GM18499 (cell line): Measurements from ENCODE around the gene ANKDD1A.

ENCODE experiments used
- ATAC-seq: cut with Tn5 transposase; IDR thresholded peaks from one replicate; pipeline ENCODE4 v1.9.1; 2021; ENCODE audit warnings: moderate number of reproducible peaks; ENCODE audit not compliant: insufficient read depth, unreplicated experiment

ANKDD1A gene

DNA sequence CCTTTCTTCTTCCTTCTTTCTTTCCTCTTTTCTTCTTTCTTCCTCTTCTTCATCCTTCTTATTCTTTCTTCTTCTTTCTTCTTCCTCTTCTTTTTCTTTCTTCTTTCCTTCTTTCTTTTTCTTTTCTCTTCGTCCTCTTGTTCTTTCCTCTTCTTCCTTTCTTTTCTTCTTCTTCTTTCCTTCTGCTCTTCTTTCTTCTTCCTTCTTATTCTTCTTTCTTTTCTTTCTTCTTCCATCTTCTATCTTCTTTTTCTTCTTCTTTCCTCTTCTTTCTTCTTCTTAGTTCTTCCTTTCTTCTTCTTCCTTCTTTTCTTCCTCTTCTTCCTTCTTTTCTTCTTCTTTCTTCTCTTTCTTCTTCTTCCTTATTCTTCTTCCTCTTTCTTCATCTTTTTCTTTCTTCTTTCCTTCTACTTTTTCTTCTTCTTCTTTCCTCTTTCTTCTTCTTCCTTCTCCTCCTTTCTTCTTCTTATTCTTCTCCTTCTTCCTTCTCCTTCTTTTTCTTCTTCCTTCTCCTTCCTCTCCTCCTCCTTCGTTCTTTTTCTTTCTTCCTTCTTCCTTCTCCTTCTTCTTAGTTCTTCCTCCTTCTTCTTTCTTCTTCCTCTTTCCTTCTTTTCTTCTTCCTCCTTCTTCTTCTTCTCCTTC is 40.2 kb downstream of the ANKDD1A start:
- no peak for ATAC-seq

DNA sequence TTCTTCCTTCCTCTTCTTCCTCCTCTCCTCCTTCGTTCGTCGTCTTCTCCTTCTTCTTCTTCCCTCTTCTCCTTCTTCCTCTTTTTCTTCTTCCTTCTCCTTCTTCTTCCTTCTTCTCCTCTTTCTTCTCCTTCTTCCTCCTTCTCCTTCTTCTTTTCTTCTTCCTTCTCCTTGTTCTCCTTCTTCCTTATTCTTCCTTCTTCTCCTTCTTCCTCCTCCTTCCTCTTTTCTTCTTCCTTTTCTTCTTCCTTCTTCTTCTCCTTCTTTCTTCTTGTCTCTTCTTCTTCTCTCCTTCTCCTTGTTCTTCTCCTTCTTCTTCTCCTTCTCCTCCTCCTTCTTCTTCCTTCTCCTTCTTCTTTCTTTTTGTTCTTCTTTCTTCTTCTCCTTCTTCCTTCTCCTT is 42.7 kb downstream of the ANKDD1A start:
- no peak for ATAC-seq

DNA sequence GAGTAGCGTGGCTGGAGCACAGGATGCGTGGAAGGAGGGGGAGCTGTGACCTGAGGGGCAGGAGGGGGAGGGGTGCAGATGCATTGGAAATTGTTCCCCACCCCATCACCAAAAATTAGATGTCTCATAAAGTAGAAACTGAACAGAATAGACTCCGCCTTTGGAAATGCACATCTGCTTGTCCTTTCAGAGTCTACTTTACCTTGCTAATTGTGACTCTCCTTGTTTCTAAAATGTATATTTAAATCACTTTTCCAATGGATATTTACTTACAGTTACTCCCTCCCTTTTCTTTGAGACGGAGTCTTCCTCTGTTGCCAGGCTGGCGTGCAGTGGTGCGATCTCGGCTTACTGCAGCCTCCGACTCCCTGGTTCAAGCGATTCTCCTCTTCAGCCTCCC is 47.4 kb downstream of the ANKDD1A start:
- no peak for ATAC-seq

DNA sequence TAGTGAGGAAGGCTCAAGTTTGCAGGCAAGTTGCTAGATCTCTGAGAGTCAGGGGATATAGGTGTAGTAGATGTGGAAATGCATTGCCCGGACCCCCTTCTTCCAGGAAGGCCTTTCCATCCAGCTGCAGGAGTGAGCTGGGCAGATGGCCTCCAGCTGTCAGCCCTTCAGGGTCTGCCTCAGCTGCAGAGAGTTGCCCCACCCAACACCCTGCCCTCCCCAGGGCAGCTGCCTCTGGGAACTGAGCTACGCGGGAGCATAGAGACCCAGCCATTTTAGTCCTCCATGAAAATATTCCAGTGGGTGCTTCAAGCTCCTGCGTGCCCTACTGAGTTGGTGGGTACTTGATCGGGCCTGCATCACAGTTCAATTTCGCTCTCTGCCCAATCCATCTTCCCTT is 48.5 kb downstream of the ANKDD1A start:
- ATAC-seq = no peak

DNA sequence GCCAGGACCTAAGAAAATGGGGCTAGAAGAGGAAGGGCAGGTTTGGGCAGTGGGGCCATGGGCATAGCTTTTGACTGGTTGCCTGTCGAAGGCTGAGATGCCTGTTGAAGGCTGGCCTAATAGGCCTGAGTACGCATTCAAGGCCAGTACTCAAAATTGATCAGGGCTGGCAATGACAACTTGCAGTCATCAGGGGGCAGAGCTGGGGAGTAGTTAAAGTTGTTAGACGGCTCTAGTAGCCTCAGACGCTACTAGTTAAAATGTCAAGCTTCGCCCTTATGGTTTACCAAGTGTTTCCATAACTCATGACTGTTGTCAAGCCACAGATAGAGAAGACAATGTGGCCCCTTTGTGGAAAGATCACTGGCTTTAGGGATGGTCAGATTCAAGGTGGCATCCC is 49.3 kb downstream of the ANKDD1A start:
- no peak for ATAC-seq

DNA sequence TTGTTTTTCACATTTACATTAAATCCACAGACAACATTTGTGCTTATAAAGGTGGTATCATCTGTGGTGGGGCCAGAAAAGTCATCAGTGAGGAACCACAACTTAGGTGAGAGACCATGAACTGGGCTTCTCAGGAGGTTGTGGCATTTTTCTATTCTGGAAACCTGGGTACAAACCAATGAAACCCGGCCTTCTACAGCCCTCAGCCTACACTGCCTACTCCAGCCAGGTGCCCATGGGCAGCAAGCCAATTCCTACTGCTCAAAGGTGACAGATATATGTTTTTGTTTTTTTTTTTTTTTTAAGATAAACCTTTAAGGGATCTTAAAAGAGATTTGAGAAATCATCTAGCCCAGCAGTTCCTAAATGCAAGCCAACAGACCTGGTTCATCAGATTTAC is 57.7 kb downstream of the ANKDD1A start:
- ATAC-seq = no peak

DNA sequence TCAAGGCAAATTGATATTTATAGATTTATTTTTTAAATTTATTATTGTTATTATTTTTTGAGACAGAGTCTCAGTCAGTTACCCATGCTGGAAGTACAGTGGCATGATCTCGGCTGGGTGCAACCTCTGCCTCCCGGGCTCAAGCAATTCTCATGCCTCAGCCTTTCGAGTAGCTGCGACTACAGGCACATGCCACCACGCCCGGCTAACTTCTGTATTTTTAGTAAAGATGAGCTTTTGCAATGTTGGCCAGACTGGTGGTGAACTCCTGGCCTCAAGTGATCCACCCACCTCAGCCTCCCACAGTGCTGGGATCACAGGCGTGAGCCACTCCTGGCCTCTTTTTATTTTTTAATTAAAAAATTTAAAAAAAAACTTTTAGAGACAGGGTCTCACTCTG is 59.0 kb downstream of the ANKDD1A start:
- ATAC-seq = no peak

DNA sequence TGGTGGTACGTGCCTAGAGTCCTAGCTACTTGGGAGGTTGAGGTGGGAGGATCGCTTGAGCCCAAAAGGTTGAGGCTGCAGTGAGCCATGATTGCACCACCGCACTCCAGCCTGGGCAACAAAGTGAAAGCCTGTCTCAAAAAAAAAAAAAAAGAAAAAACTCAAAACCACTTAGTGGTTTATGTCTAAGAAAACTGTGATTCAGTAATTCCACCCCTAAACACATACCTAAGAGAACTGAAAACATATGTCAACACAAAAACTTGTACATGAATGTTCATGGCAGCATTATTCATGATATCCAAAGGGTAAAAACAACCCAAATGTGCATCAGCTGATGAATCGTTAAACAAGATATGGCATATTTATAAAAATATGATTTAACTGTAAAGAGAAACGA is 63.7 kb downstream of the ANKDD1A start:
- ATAC-seq = no peak

DNA sequence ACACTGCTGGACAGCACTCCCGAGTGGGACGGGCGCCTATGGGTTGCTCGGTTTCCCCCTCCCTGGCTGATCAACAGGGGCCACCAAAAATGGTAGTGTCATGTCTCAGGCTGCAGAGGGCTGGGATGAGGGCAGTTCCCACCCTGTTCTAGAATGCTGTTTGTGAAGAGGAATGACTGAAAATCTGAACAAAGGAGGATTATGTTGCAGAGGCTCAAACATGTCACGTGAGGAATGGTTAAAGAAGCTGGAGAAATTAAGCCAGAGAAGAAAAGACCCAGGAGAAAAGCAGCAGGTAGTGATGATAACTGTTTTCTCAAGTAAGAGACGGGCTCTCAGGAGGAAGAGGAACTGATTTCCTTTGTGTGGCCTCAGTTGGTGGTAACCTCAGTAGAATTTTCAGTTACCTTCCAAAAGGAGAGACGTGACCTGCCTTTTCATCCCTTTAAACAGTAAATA is 67.6 kb downstream of the ANKDD1A start:
- ATAC-seq = no peak

DNA sequence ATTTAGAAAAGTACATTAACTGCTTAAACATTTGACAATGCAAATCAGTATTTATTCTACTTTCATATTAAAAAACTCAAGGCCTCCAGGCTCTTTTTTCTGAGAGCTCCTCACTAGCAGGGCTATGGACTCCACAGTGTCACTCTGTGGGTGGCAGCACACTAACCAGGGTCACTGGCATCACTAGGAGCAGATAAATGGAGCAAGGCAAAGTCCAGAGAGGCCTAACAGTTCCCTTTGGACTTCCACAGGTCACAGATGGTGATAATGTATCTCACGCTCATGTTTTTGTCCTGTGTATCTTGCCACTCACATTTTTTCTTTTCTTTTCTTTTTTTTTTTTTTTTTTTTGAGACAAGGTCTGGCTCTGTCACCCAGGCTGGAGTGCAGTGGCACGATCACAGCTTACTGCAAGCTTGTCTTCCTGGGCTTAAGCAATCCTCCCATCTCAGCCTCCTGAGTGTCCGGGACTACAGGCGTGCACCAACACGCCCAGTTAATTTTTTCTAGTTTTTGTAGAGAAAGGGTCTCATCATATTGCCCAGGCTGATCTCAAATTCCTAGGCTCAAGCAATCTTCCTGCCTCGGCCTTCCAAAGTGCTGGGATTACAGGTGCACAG is 70.2 kb downstream of the ANKDD1A start:
- ATAC-seq = no peak

DNA sequence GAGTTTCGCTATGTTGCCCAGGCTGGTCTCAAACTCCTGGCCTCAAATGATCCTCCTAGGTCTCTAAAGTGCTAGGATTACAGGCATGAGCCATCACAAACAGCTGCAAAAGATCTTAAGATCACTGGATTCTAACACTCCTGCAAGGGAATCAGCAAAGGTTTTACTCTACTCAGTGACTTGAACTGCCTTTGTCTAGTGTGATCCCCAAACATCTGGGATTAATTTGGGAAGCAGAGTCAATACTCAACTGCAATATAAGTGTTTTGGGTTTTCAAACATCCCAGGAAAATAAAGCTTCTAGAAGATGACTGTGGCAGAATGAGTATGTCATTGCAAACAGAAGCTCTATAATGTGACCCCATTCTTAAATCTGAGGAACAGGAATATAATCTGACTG is 70.8 kb downstream of the ANKDD1A start:
- no peak for ATAC-seq

DNA sequence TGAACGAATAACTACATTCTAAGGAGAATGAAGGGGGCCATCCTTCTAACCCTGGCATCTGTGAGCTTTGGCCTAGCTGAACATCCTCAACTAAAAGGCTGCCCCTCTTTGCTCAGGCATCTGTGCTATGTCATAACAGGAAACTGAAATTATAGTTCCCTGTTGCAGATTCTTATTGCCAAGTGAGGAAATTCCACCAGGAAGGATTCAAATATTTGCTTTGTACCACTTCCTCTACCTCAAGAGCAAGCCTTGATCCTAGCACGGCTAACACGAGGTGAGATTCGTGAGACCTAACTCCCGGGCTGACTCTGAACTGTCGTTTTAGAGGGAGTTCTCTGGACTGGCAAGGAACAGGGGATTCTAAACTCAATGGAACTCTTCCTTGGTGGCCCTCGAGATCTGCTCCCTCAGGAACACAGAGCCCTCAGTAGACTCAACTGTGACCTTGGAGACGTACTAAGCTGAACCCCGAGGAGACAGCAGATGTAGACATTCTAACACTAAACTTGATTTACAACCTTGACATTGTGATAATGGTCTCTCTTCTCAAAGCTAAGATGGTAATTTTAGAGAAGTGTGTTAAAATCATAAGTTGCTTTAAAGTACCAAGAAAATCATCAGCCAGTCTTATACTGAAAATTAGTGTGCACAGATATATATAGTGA is 73.8 kb downstream of the ANKDD1A start:
- ATAC-seq = no peak

DNA sequence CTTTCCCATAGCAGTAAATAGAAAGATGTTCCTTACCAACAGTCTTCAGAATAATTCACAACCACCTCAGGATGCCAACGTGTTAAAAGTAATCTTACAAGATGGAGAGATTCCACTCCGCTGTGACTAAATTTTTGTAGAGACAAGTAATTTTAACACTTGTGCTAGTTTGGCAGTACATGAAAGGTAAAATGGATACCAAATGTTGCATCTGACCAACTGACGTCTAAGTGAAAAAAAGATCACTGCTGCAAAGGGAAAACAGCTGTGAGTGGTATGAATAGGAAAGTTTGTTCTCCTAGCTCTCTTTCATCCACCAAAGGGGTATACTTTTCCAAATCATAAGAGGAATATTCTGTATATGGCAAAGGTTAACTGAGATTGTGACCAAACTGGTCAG is 75.4 kb downstream of the ANKDD1A start:
- ATAC-seq = no peak

DNA sequence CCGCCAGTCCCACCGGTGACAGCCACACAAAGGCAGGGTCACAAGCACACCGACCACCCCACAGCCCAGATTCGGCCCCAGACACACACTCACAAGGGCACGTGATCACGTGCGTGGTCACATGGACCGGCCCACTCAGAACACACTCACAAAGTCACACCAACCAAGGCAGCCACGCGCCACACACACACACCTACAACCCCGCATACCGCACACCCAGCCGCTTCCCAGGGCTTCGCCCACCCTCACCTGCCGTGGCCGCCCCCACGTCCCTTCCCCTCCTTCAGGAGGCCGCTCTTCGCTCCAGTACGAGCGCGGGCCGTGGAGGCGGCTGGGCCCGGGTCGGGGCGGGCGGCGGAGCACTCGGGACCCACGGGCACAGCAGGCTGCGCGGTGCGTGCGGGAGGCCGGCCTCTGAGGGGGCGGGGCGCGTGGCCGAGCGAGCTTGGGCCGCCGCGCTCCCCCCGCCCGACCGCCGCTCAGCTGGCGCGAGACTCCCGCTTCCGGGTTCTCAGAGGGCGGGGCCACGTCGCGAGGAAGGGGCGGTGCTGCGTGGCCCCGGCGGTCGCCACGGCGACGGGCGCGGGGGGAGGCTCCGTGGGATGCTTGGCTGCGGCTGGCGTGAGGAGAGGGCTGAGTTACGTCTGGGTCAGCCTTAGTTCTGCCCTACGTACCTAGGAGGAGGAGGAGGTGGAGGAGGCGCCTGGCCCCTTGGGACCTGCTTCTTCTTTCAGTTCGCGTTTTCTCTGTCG is 77.9 kb downstream of the ANKDD1A start, which contains the start of gene SPG21:
Gene SPG21, minus strand, starts transcription at position 499 of the 752 bp plus-strand sequence. CDS start 6,345 bp downstream, outside the sequence.
- ATAC-seq = peak; percentile 79

DNA sequence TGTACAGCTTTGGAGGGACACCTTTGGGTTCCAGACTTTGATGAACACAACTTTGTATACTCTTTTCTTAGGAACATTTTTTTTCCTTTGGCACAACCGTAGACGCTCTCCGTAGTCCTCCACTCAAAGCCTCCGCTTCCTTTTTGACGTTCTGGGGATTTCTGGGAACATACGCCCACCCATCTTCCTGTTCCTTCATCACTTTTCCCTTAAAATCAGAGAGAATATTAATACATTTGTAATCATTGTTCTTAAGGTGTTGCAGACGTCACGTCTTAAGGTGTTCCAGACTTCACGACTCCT is 78.4 kb downstream of the ANKDD1A start:
- no peak for ATAC-seq

DNA sequence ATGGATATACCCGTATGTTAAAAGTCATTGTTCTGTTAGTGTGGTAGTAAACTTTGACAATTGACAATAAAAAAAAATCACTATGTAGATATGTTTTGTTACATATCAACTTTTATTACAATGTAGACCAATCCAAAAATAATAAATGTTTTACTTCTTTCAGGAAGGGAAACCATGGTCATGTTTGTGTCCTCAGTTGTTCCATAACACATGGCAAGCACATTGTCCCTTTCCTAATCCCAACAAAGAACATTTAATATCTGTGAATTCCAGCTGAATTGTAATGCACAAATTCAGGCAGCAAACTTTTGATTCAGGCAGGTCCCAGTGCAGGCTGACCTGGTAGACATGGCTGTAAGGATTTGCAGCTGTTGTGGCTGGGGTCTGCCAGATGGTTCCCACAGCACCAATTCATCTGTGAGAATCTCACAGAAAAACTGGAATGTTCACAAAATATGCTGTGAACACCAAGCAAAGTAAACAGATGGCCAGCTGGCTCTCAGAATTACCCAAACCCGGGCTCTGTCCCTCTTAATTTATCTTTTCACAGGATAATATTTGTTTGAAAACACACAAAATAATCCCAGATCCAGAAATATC is 79.9 kb downstream of the ANKDD1A start:
- no peak for ATAC-seq

DNA sequence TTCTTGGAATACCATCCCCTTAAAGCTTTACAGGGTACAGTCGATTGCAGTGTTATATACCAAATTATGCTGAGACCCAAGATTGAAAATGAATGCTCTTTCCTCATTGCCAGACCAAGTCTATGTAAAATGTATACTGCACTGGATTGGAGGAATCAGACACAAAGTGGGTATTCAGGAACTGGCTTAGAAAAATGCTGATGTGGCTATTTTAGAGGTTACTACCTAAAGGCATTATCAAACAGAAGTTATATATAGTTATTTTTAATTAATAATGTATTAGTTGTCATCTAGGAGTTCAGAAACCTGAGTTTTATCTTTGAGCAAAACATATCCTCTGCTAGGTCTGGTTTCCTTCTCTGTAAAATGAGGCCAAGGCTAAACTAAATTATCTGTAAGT is 81.6 kb downstream of the ANKDD1A start:
- no peak for ATAC-seq

DNA sequence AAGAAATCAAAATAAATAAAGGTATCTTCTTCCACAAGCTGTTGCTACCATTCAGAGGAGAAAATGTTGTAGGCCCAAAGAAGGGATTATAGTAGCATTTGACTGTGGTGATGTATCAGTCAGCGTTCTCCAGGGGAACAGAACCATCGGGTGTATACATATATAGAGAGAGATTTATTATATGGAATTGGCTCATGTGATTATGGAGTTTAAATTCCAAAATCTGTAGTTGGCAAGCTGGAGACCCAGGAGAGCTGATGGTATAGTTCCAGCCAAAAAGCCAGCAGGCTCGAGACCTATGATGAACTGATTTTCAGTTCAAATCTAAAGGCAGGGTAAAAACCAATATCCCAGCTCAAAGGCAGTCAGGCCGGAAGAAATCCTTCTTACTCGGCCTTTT is 85.4 kb downstream of the ANKDD1A start:
- ATAC-seq = no peak

DNA sequence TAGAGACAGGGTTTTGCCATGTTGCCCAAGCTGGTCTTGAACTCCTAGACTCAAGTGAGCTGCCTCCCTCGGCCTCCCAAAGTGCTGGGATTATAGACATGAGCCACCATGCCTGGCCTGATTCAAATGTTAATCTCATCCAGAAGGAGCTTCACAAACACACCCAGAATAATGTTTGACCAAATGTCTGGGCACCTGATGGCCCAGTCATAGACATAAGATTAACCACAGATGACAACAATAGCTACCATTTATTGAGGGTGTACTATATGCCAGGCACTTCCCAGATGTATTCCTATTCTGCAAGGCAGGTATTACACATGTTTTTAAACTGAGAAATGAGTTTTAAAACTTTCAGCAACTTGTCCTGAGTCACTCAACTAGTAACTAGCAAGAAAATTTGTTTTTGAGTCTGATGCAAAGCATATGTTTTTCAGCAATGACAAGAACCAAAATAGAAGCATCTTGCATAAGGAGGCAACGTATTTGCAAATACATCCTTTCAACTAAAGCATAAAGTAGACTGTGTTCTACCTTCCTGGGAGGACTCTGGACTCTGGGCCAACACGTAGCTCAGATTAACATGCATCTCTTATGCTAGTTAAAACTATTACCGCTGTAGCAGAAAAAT is 86.2 kb downstream of the ANKDD1A start:
- no peak for ATAC-seq

DNA sequence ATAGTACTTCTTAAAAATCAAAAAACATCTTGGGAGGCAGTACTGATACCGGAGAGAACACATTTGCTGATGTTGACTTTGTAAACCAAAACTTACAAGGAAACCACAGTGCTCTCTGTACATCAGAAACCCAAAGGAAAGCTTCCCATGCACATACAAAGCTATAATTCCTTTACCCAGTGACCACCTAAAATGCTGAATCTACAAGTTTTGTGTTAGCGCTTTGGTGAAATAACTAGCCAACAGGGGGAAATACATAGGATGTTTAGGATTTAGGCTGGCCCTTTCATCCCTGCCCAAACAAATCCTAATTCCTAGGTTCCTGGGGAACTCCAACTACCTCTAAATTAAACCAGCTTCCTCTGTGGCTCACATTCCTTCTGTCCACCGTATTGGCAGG is 93.3 kb downstream of the ANKDD1A start:
- no peak for ATAC-seq
